GM12878 (cell line): ENCODE measurements around the gene WDSUB1. TPM values are rescaled to one million over a fixed set of nuclear protein-coding genes. Genes with fewer than 3 reads are reported as not detected.
A peak's percentile ranks its signal among the peaks of the same experiment; 100 is the strongest.

ENCODE experiments used
- CBX5 ChIP-seq: sonication (generic); IDR thresholded peaks from 2 replicates; pipeline ENCODE4 v1.6.1; 2016; ENCODE audit warnings: low read depth, moderate library complexity, mild to moderate bottlenecking, inconsistent platforms
- CEBPZ ChIP-seq: fragments of 150-350 bp; IDR thresholded peaks from 2 replicates; pipeline ENCODE4 v1.6.1; 2016; ENCODE audit warnings: low read depth, low read length
- CHD4 ChIP-seq: fragments of 200-600 bp; sonication (generic); IDR thresholded peaks from 2 replicates; pipeline ENCODE4 v1.6.1; 2016; ENCODE audit warnings: mild to moderate bottlenecking
- EED ChIP-seq: sonication (generic); IDR thresholded peaks from 2 replicates; pipeline ENCODE4 v1.6.1; 2016; ENCODE audit warnings: antibody characterized with exemption, low read depth
- EP300 ChIP-seq, 2 experiments: fragments of 150-350 bp in 1 of 2; IDR thresholded peaks; 2 replicates each; pipeline ENCODE4 v1.6.1; 2011 to 2012; ENCODE audit warnings: low read depth in 2 of 2, low read length in 2 of 2, borderline replicate concordance in 1 of 2, improper control_type of control experiment in 1 of 2, inconsistent platforms in 1 of 2; ENCODE audit not compliant: control insufficient read depth in 1 of 2
- ETV6 ChIP-seq, 2 experiments: fragments of 450-650 bp in 1 of 2; IDR thresholded peaks in 1 of 2; conservative IDR thresholded peaks in 1 of 2; 2 replicates each; pipeline ENCODE4 v1.6.1; 2014; ENCODE audit warnings: antibody characterized with exemption in 1 of 2, borderline replicate concordance in 1 of 2, low read depth in 1 of 2, mild to moderate bottlenecking in 1 of 2, moderate library complexity in 1 of 2
- HCFC1 ChIP-seq: fragments of 150-350 bp; IDR thresholded peaks from 2 replicates; pipeline ENCODE4 v1.6.1; 2014; ENCODE audit warnings: low read length
- HDGF ChIP-seq: fragments of 450-650 bp; IDR thresholded peaks from 2 replicates; pipeline ENCODE4 v1.6.1; 2016; ENCODE audit warnings: antibody characterized with exemption
- JUND ChIP-seq: IDR thresholded peaks from 2 replicates; pipeline ENCODE4 v1.6.1; 2012; ENCODE audit warnings: low read depth, mild to moderate bottlenecking, low read length, improper control_type of control experiment, moderate library complexity
- MLLT1 ChIP-seq: fragments of 450-650 bp; IDR thresholded peaks from 2 replicates; pipeline ENCODE4 v1.6.1; 2016; ENCODE audit warnings: mild to moderate bottlenecking
- NFIC ChIP-seq: IDR thresholded peaks from 2 replicates; pipeline ENCODE4 v1.6.1; 2012; ENCODE audit warnings: low read depth, mild to moderate bottlenecking, inconsistent platforms, low read length, moderate library complexity
- PAX5 ChIP-seq: IDR thresholded peaks from 2 replicates; pipeline ENCODE4 v1.6.1; 2011; ENCODE audit warnings: low read depth, low read length, borderline replicate concordance
- PBX3 ChIP-seq: IDR thresholded peaks from 2 replicates; pipeline ENCODE4 v1.6.1; 2011; ENCODE audit warnings: mild to moderate bottlenecking, low read depth, low read length, moderate library complexity; ENCODE audit not compliant: insufficient replicate concordance
- SMC3 ChIP-seq: IDR thresholded peaks from 2 replicates; pipeline ENCODE4 v1.6.1; 2011; ENCODE audit warnings: low read length, improper control_type of control experiment, borderline replicate concordance
- SP1 ChIP-seq: IDR thresholded peaks from one replicate; pipeline ENCODE4 v1.6.1; 2011; ENCODE audit warnings: low read depth, low read length
- TCF7 ChIP-seq: IDR thresholded peaks from 2 replicates; pipeline ENCODE4 v1.6.1; 2014; ENCODE audit warnings: antibody characterized with exemption, borderline replicate concordance
- USF2 ChIP-seq: IDR thresholded peaks from 2 replicates; pipeline ENCODE4 v1.6.1; 2011; ENCODE audit warnings: low read depth, low read length, improper control_type of control experiment, borderline replicate concordance
- YY1 ChIP-seq: IDR thresholded peaks from 2 replicates; pipeline ENCODE4 v1.6.1; 2011; ENCODE audit warnings: low read depth, mild to moderate bottlenecking, low read length
- ZBTB33 ChIP-seq: fragments of 450-650 bp; IDR thresholded peaks from 2 replicates; pipeline ENCODE4 v1.6.1; 2017; ENCODE audit warnings: mild to moderate bottlenecking
- polyA plus RNA-seq, 11 experiments: library from polyadenylated mRNA; depleted of rRNA in 4 of 11; unstranded in 6 of 11; stranded (reverse) in 5 of 11; fragments of >200 nt; fragmentation: Nextera tagmentation in 4 of 11; fragmentation: Illumina TruSeq in 1 of 11; extraction: Ambion mirVana in 4 of 11; extraction: Trizol in 1 of 11; gene quantifications; 1 replicate in 1 of 11; 2 replicates in 10 of 11; pipeline versions ENCODE4 v1.2.1 to v1.2.3, GENCODE V29; 2011 to 2016; ENCODE audit warnings: inconsistent platforms in 2 of 11, missing spikeins in 2 of 11, low read depth in 1 of 11
- total RNA-seq, 4 experiments: library from RNA; depleted of rRNA in 3 of 4; stranded (reverse); fragments of >200 nt in 3 of 4; fragmentation: Illumina TruSeq in 1 of 4; extraction: Trizol in 1 of 4; gene quantifications; 2 replicates each; pipeline versions ENCODE4 v1.2.1 to v1.2.3, GENCODE V29; 2013 to 2021

Gene WDSUB1
- total and polyA plus RNA-seq, 10 of the 15 experiments (the other 5 are each of a cell fraction or from before 2014, with no cell fraction given): 4.4 to 12.7 (median 7.6) TPM

- TF ChIP-seq CEBPZ (no peak), YY1 (no peak), PBX3 (no peak), CHD4 (no peak), JUND (no peak), PAX5 (peak; percentile 20; the same call in 1 of the 2 replicates), TCF7 (no peak), HCFC1 (no peak), EED (peak; percentile 48; the same call in 1 of the 2 replicates), HDGF (no peak), MLLT1 (no peak), USF2 (no peak), ETV6 (conservative IDR thresholded peaks at IDR 0.05 in 1 of 2, IDR thresholded peaks at IDR 0.05 in 1 of 2; ENCODE audit: borderline replicate concordance in 1 of 2, low read depth in 1 of 2) (0 out of 4 replicates have a peak, but pooled peaks of 1 of the 2 experiments have one; percentile 26), CBX5 (no peak), NFIC (0 out of 2 replicates have a peak, but pooled peaks have one; percentile 32), SP1 (peak; percentile 5), ZBTB33 (no peak), EP300 (IDR thresholded peaks at IDR 0.05; ENCODE audit: borderline replicate concordance in 1 of 2, control insufficient read depth in 1 of 2, low read depth in 2 of 2, low read length in 2 of 2) (peak in 1 of 2 experiments; percentile 71; a peak in 2 of 4 replicates), SMC3 (no peak)
These were observed 85.0 kb downstream of the WDSUB1 start (continued) for GRCh38 chr2:159201360-159202063.
